HEK293T (cell line): ENCODE data around the gene ASB18.

Experiments
- BHLHE40 ChIP-seq: fragments of 450-650 bp; IDR thresholded peaks from 2 replicates; pipeline ENCODE4 v1.6.1; 2016; ENCODE audit warnings: mild to moderate bottlenecking, moderate library complexity, borderline replicate concordance
- ELF4 ChIP-seq: fragments of 450-650 bp; IDR thresholded peaks from 2 replicates; pipeline ENCODE4 v1.6.1; 2017; ENCODE audit warnings: antibody characterized with exemption
- FOXM1 ChIP-seq: fragments of 450-650 bp; IDR thresholded peaks from 2 replicates; pipeline ENCODE4 v1.6.1; 2017; ENCODE audit warnings: mild to moderate bottlenecking, borderline replicate concordance
- HDGF ChIP-seq: fragments of 450-650 bp; IDR thresholded peaks from 2 replicates; pipeline ENCODE4 v1.6.1; 2017; ENCODE audit warnings: antibody characterized with exemption, borderline replicate concordance
- L3MBTL2 ChIP-seq: fragments of 450-650 bp; conservative IDR thresholded peaks from 2 replicates; pipeline ENCODE4 v1.6.1; 2016; ENCODE audit warnings: mild to moderate bottlenecking
- NFRKB ChIP-seq: fragments of 450-650 bp; IDR thresholded peaks from 2 replicates; pipeline ENCODE4 v1.6.1; 2016; ENCODE audit warnings: mild to moderate bottlenecking, moderate library complexity
- SP1 ChIP-seq: fragments of 450-650 bp; IDR thresholded peaks from 2 replicates; pipeline ENCODE4 v1.6.1; 2017
- SUZ12 ChIP-seq: fragments of 450-650 bp; IDR thresholded peaks from 2 replicates; pipeline ENCODE4 v1.6.1; 2016; ENCODE audit warnings: mild to moderate bottlenecking
- TARDBP ChIP-seq: fragments of 450-650 bp; IDR thresholded peaks from 2 replicates; pipeline ENCODE4 v1.6.1; 2016
- ZNF384 ChIP-seq: fragments of 450-650 bp; IDR thresholded peaks from 2 replicates; pipeline ENCODE4 v1.6.1; 2016

- TF ChIP-seq TARDBP (no peak), SP1 (no peak), NFRKB (no peak), ZNF384 (no peak), HDGF (no peak), L3MBTL2 (no peak), BHLHE40 (no peak), ELF4 (no peak), FOXM1 (no peak), SUZ12 (no peak)
Observed at GRCh38 chr2:236254001-236254400, 10.2 kb downstream of the ASB18 start.
